AG09309 (cell line): ENCODE measurements around the gene ZSCAN2.
"Not testable (repeated sequence)": the region's sequence is repeated elsewhere in the genome, so short reads cannot be mapped to it uniquely, and the experiment has no call there.

Source experiments
- DNase-seq: peaks from one replicate; pipeline ENCODE4 v3.0.0-alpha.2; 2010; ENCODE audit warnings: low read depth
- H3K4me3 ChIP-seq: 2 replicates; pipeline ENCODE4 v1.5.1; 2011; ENCODE audit warnings: mild to moderate bottlenecking, low read depth, low read length, moderate library complexity; ENCODE audit not compliant: control insufficient read depth
- TF ChIP-seq, protein P1 (sequence below): IDR thresholded peaks from 2 replicates; pipeline ENCODE4 v1.5.1; 2011; ENCODE audit warnings: mild to moderate bottlenecking, low read depth, low read length, inconsistent platforms; ENCODE audit not compliant: insufficient read depth, control insufficient read depth; ENCODE audit errors: missing control alignments

The ZSCAN2 gene

DNA sequence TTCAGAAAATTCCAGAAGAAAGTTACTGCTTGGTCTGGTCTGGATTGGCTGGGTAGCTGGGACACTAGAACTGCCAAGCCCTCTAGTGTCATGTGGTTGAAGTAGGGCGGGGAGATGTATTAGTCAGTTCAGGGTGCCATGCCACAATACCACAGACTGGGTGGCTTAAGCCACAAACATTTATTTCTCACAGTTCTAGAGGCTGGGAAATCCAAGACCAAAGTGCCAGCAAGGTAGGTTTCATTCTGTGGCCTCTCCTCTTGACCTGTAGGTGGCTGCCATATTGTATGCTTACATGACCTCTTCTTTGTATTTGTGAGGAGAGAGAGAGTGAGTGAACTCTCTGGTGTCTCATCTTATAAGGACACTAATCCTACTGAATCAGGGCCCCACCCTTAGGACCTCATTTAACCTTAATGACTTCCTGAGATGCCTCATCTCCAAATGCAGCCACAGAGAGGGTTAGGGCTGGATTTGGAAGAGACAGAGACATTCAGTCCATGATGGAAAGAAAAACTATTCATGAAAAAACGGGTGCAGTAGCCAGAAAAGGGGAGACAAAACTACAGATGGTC is 18.1 kb upstream of the ZSCAN2 start:
- DNase-seq: no peak
- no peak overlapping the region for H3K4me3 ChIP-seq
- TF ChIP-seq, protein P1, sequence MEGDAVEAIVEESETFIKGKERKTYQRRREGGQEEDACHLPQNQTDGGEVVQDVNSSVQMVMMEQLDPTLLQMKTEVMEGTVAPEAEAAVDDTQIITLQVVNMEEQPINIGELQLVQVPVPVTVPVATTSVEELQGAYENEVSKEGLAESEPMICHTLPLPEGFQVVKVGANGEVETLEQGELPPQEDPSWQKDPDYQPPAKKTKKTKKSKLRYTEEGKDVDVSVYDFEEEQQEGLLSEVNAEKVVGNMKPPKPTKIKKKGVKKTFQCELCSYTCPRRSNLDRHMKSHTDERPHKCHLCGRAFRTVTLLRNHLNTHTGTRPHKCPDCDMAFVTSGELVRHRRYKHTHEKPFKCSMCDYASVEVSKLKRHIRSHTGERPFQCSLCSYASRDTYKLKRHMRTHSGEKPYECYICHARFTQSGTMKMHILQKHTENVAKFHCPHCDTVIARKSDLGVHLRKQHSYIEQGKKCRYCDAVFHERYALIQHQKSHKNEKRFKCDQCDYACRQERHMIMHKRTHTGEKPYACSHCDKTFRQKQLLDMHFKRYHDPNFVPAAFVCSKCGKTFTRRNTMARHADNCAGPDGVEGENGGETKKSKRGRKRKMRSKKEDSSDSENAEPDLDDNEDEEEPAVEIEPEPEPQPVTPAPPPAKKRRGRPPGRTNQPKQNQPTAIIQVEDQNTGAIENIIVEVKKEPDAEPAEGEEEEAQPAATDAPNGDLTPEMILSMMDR: no peak

- H3K4me3 ChIP-seq, DNase-seq: not testable (repeated sequence)
Observed at GRCh38 chr15:84583921-84584320, 16.9 kb upstream of the ZSCAN2 start.

GRCh38 chr15:84586696-84587095 is 14.1 kb upstream of the ZSCAN2 start:
- H3K4me3 ChIP-seq: no peak overlapping the region
- DNase-seq: no peak
- TF ChIP-seq, protein P1: no peak

DNA sequence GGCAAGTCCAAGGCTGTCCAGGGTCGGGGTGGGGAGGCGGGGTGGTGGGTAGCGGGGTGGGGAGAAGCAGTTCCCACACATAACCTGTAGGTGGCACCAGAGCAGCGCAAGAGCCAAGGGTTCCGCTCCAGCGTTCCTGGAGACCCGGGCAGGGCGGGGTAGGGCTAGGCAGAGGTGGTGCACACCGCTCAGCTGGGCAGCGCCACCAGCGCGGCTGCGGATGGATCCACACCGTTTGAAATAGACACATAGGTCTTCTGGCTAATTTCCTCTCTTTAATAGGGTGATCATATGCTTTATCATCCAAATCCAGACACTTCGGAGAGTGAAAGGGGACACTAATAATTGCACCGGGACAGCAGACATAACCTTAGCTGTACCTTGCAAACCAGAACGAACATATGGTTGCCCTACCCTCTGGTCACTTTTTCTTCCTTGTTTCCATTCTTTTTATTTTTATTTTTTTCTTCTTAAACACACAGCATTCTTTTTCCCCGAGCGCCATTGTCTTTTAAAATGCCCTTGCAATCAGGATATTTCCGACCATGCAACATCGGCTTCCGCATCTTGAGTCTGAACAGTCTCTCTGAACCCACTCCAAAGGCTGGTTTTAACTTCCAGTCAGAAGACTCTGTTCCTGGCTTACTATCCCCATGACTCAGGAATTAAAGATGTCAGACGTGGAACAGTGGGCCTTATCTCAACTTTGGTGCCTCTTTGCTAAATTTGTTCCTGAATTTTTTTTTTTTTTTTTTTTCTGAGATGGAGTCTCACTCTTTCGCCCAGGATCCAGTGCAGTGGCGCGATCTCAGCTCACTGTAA is 12.5 kb upstream of the ZSCAN2 start:
- TF ChIP-seq, protein P1: peak; percentile 77
- H3K4me3 ChIP-seq: peak overlapping the region; percentile 40
- DNase-seq: no peak

- TF ChIP-seq, protein P1: no peak
- no peak overlapping the region for H3K4me3 ChIP-seq
Observed at GRCh38 chr15:84590406-84590805, 10.4 kb upstream of the ZSCAN2 start.

GRCh38 chr15:84591815-84592214 is 9.0 kb upstream of the ZSCAN2 start:
- DNase-seq: no peak
- TF ChIP-seq, protein P1: no peak
- no peak overlapping the region for H3K4me3 ChIP-seq

More at GRCh38 chr15:84590406-84590805, 10.4 kb upstream of the ZSCAN2 start:
- no peak for DNase-seq

DNA sequence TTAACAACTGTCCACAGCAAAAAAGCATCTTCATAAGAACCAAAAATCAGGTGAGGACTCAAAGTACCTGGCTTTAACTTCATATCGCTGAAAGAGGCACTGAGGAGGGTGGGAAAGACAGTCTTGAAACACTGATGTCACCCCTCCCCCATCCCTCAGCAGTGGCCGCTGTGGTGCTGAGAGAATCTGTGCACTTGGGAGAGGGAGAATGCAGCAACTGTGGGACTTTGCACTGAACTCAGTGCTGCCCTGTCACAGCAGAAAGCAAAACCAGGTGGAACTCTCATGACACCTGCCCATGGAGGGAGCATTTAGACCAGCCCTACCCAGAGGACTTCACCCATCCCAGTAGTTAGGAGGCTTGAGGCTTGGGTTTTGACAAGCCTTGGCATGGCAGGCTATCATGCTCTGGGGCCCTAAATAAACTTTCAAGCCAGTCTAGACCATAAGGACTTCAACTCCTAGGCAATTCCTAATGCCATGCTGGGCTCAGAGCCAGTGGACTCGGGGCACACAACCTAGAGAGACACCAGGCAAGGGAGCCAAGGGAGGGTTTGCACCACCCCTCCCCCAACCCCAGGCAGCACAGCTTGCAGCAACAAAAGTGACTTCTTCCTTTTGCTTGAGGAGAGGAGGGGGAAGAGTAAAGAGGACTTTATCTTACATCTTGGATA is 6.1 kb upstream of the ZSCAN2 start:
- no peak overlapping the region for H3K4me3 ChIP-seq
- DNase-seq: no peak

More for the DNA sequence above, 6.1 kb upstream of the ZSCAN2 start:
- TF ChIP-seq, protein P1: no peak
